ENCODE results near the gene GFER.
A peak's percentile ranks its signal among the peaks of the same experiment; 100 is the strongest.

Gene GFER

GRCh38 chr16:1991135-1991551 lies 7.2 kb downstream of the GFER start:
- ATAC-seq (peak; percentile 69), DNase-seq (peak; percentile 59 to 79)
- peak overlapping the region; percentile 83 to 89 for H3K4me3 Mint-ChIP-seq
- H3K4me1 Mint-ChIP-seq: peaks cover 37% of the 10 kb centered on the region
- peaks cover 27% of the 10 kb centered on the region for H3K27me3 Mint-ChIP-seq
- H3K27ac Mint-ChIP-seq: peak overlapping the region; percentile 54 to 76
- no peaks in the 10 kb centered on the region for H3K9me3 Mint-ChIP-seq

- Mint-ChIP-seq H3K9me3 (no peaks in the 10 kb centered on the region), H3K4me1 (peaks cover 37% of the 10 kb centered on the region), H3K27ac (peak overlapping the region in 1 of 2 donors; percentile 54), H3K4me3 (peak overlapping the region; percentile 83 to 89), H3K27me3 (peaks cover 27% of the 10 kb centered on the region)
- no peak for ATAC-seq
- DNase-seq: no peak
Measured at GRCh38 chr16:1991588-1991947, 7.6 kb downstream of the GFER start.

GRCh38 chr16:1991948-1992703 lies 8.1 kb downstream of the GFER start:
- peak; percentile 94 to 95 for DNase-seq

GRCh38 chr16:1992704-1993317 lies 8.8 kb downstream of the GFER start:
- ATAC-seq (no peak), DNase-seq (no peak)
- Mint-ChIP-seq H3K9me3 (no peaks in the 10 kb centered on the region), H3K27ac (no peak overlapping the region), H3K27me3 (peaks cover 26% of the 10 kb centered on the region), H3K4me3 (no peak overlapping the region), H3K4me1 (peaks cover 46% of the 10 kb centered on the region)

More at GRCh38 chr16:1991948-1992703, 8.1 kb downstream of the GFER start:
- ATAC-seq: peak; percentile 72
- Mint-ChIP-seq H3K27ac (no peak overlapping the region), H3K4me1 (peaks cover 43% of the 10 kb centered on the region), H3K4me3 (peak overlapping the region; percentile 83 to 89), H3K27me3 (peaks cover 27% of the 10 kb centered on the region), H3K9me3 (no peaks in the 10 kb centered on the region)

GRCh38 chr16:1993731-1994131 lies 9.7 kb downstream of the GFER start:
- Mint-ChIP-seq H3K4me1 (peaks cover 46% of the 10 kb centered on the region), H3K4me3 (no peak overlapping the region), H3K27ac (peak overlapping the region; percentile 19 to 54), H3K9me3 (no peaks in the 10 kb centered on the region), H3K27me3 (peaks cover 17% of the 10 kb centered on the region)
- DNase-seq (peak in 1 of 2 donors; percentile 44), ATAC-seq (peak; percentile 10)

- Mint-ChIP-seq H3K27me3 (no peaks in the 10 kb centered on the region), H3K4me1 (peaks cover 25% of the 10 kb centered on the region), H3K27ac (peak overlapping the region in 1 of 2 donors; percentile 49), H3K9me3 (no peaks in the 10 kb centered on the region), H3K4me3 (no peak overlapping the region)
- DNase-seq (no peak), ATAC-seq (no peak)
Measured at GRCh38 chr16:1997494-1998359, 13.7 kb downstream of the GFER start.

- Mint-ChIP-seq H3K27me3 (no peaks in the 10 kb centered on the region), H3K27ac (no peak overlapping the region), H3K4me3 (no peak overlapping the region), H3K9me3 (no peaks in the 10 kb centered on the region), H3K4me1 (peaks cover 22% of the 10 kb centered on the region)
- no peak for ATAC-seq
- DNase-seq: no peak
Measured at GRCh38 chr16:1998360-1998835, 14.4 kb downstream of the GFER start.

- DNase-seq: no peak
- H3K9me3 Mint-ChIP-seq: no peaks in the 10 kb centered on the region
- H3K27me3 Mint-ChIP-seq: no peaks in the 10 kb centered on the region
- H3K4me3 Mint-ChIP-seq: no peak overlapping the region
- peaks cover 19% of the 10 kb centered on the region for H3K4me1 Mint-ChIP-seq
- no peak for ATAC-seq
- H3K27ac Mint-ChIP-seq: peak overlapping the region in 1 of 2 donors; percentile 76
Measured at GRCh38 chr16:1998852-1999801, 15.1 kb downstream of the GFER start.

- ATAC-seq (no peak), DNase-seq (no peak)
- no peaks in the 10 kb centered on the region for H3K27me3 Mint-ChIP-seq
- no peaks in the 10 kb centered on the region for H3K9me3 Mint-ChIP-seq
- peaks cover 28% of the 10 kb centered on the region for H3K4me1 Mint-ChIP-seq
- H3K4me3 Mint-ChIP-seq: no peak overlapping the region
- no peak overlapping the region for H3K27ac Mint-ChIP-seq
Measured at GRCh38 chr16:1999866-2000514, 16.0 kb downstream of the GFER start.

GRCh38 chr16:2001035-2001434 lies 17.0 kb downstream of the GFER start:
- DNase-seq (no peak), ATAC-seq (no peak)
- peaks cover 36% of the 10 kb centered on the region for H3K4me1 Mint-ChIP-seq
- H3K4me3 Mint-ChIP-seq: no peak overlapping the region
- H3K9me3 Mint-ChIP-seq: no peaks in the 10 kb centered on the region
- H3K27me3 Mint-ChIP-seq: no peaks in the 10 kb centered on the region
- peak overlapping the region in 1 of 2 donors; percentile 45 for H3K27ac Mint-ChIP-seq

GRCh38 chr16:2001456-2002355 lies 17.7 kb downstream of the GFER start:
- ATAC-seq (no peak), DNase-seq (no peak)
- Mint-ChIP-seq H3K4me3 (no peak overlapping the region), H3K27ac (no peak overlapping the region), H3K4me1 (peaks cover 36% of the 10 kb centered on the region), H3K27me3 (no peaks in the 10 kb centered on the region), H3K9me3 (no peaks in the 10 kb centered on the region)

- Mint-ChIP-seq H3K27ac (peak overlapping the region in 1 of 2 donors; percentile 59), H3K27me3 (no peaks in the 10 kb centered on the region), H3K9me3 (no peaks in the 10 kb centered on the region), H3K4me3 (no peak overlapping the region), H3K4me1 (peaks cover 39% of the 10 kb centered on the region)
- no peak for ATAC-seq
- DNase-seq: no peak
Measured at GRCh38 chr16:2002406-2003230, 18.6 kb downstream of the GFER start.
